ENCODE measurements around the gene GOLGA6L1. TPM values are rescaled to one million over a fixed set of nuclear protein-coding genes. Genes with fewer than 3 reads are reported as not detected.
"Not testable (repeated sequence)": the region's sequence is repeated elsewhere in the genome, so short reads cannot be mapped to it uniquely, and the experiment has no call there.

GOLGA6L1 gene
- total and polyA plus RNA-seq, 2 donors from 2014 or later, result not detected

GRCh38 chr15:23132787-23133186, 3.8 kb downstream of the GOLGA6L1 start:
- H3K9ac ChIP-seq (ENCODE audit: low read length in 3 of 3); H3K4me1 ChIP-seq (ENCODE audit: control insufficient read depth in 2 of 3, insufficient read depth in 2 of 3, low read depth in 1 of 3, low read length in 3 of 3); intact Hi-C loops (cut with DNase I); H3K27me3 ChIP-seq (ENCODE audit: control insufficient read depth, insufficient read depth, low read length); H3K36me3 ChIP-seq (ENCODE audit: control insufficient read depth in 2 of 3, insufficient read depth in 3 of 3, low read length in 3 of 3); H3K27ac ChIP-seq (ENCODE audit: low read depth in 2 of 2, low read length in 2 of 2); FAIRE-seq; DNase-seq; H3K4me3 ChIP-seq (ENCODE audit: low read length in 3 of 3); H3K9me3 ChIP-seq (ENCODE audit: control insufficient read depth in 2 of 3, insufficient read depth in 1 of 3, low read length in 3 of 3): not testable (repeated sequence)

GRCh38 chr15:23118208-23118607, 18.4 kb downstream of the GOLGA6L1 start:
- no peak overlapping the region for H3K4me3 ChIP-seq (ENCODE audit: low read length in 3 of 3)
- no peaks in the 10 kb centered on the region for H3K36me3 ChIP-seq (ENCODE audit: control insufficient read depth in 2 of 3, insufficient read depth in 3 of 3, low read length in 3 of 3)
- no peaks in the 10 kb centered on the region for H3K27me3 ChIP-seq (ENCODE audit: control insufficient read depth, insufficient read depth, low read length)
- no peak for TF ChIP-seq CTCF (IDR thresholded peaks at IDR 0.05; ENCODE audit: borderline replicate concordance, extremely low read depth, insufficient read depth)
- FAIRE-seq (no peak), DNase-seq (no peak)
- no peak overlapping the region for H3K9ac ChIP-seq (ENCODE audit: low read length in 3 of 3)
- H3K9me3 ChIP-seq (ENCODE audit: control insufficient read depth in 2 of 3, insufficient read depth in 1 of 3, low read length in 3 of 3), result no peaks in the 10 kb centered on the region
- H3K4me1 ChIP-seq (ENCODE audit: control insufficient read depth in 2 of 3, insufficient read depth in 2 of 3, low read depth in 1 of 3, low read length in 3 of 3), result no peaks in the 10 kb centered on the region
- no peak overlapping the region for H3K27ac ChIP-seq (ENCODE audit: low read depth in 2 of 2, low read length in 2 of 2)
- intact Hi-C loops (cut with DNase I), result no loop called here

- H3K27me3 ChIP-seq (ENCODE audit: control insufficient read depth, insufficient read depth, low read length), result no peaks in the 10 kb centered on the region
- H3K4me1 ChIP-seq (ENCODE audit: control insufficient read depth in 2 of 3, insufficient read depth in 2 of 3, low read depth in 1 of 3, low read length in 3 of 3), result no peaks in the 10 kb centered on the region
- no peaks in the 10 kb centered on the region for H3K36me3 ChIP-seq (ENCODE audit: control insufficient read depth in 2 of 3, insufficient read depth in 3 of 3, low read length in 3 of 3)
- DNase-seq, result no peak
- FAIRE-seq, result no peak
- intact Hi-C loops (cut with DNase I), result no loop called here
- no peak overlapping the region for H3K4me3 ChIP-seq (ENCODE audit: low read length in 3 of 3)
- H3K27ac ChIP-seq (ENCODE audit: low read depth in 2 of 2, low read length in 2 of 2), result no peak overlapping the region
- TF ChIP-seq CTCF (IDR thresholded peaks at IDR 0.05; ENCODE audit: borderline replicate concordance, extremely low read depth, insufficient read depth), result no peak
- no peaks in the 10 kb centered on the region for H3K9me3 ChIP-seq (ENCODE audit: control insufficient read depth in 2 of 3, insufficient read depth in 1 of 3, low read length in 3 of 3)
- no peak overlapping the region for H3K9ac ChIP-seq (ENCODE audit: low read length in 3 of 3)
These were observed 40.8 kb downstream of the GOLGA6L1 start for GRCh38 chr15:23095796-23096195.

- no peak for FAIRE-seq
- intact Hi-C loops (cut with DNase I), result no loop called here
- TF ChIP-seq CTCF (IDR thresholded peaks at IDR 0.05; ENCODE audit: borderline replicate concordance, extremely low read depth, insufficient read depth), result no peak
These were observed 53.5 kb downstream of the GOLGA6L1 start for GRCh38 chr15:23083115-23083514.

GRCh38 chr15:23081996-23082737, 54.5 kb downstream of the GOLGA6L1 start:
- DNase-seq; intact Hi-C loops (cut with DNase I); H3K27ac ChIP-seq (ENCODE audit: low read depth in 2 of 2, low read length in 2 of 2); H3K36me3 ChIP-seq (ENCODE audit: control insufficient read depth in 2 of 3, insufficient read depth in 3 of 3, low read length in 3 of 3); H3K4me3 ChIP-seq (ENCODE audit: low read length in 3 of 3); H3K9me3 ChIP-seq (ENCODE audit: control insufficient read depth in 2 of 3, insufficient read depth in 1 of 3, low read length in 3 of 3); H3K4me1 ChIP-seq (ENCODE audit: control insufficient read depth in 2 of 3, insufficient read depth in 2 of 3, low read depth in 1 of 3, low read length in 3 of 3); H3K9ac ChIP-seq (ENCODE audit: low read length in 3 of 3); H3K27me3 ChIP-seq (ENCODE audit: control insufficient read depth, insufficient read depth, low read length); FAIRE-seq: not testable (repeated sequence)

More at GRCh38 chr15:23083115-23083514, 53.5 kb downstream of the GOLGA6L1 start:
- no peaks in the 10 kb centered on the region for H3K36me3 ChIP-seq (ENCODE audit: control insufficient read depth in 2 of 3, insufficient read depth in 3 of 3, low read length in 3 of 3)
- H3K9me3 ChIP-seq (ENCODE audit: control insufficient read depth in 2 of 3, insufficient read depth in 1 of 3, low read length in 3 of 3), result no peaks in the 10 kb centered on the region
- H3K9ac ChIP-seq (ENCODE audit: low read length in 3 of 3), result no peak overlapping the region
- no peak overlapping the region for H3K27ac ChIP-seq (ENCODE audit: low read depth in 2 of 2, low read length in 2 of 2)
- no peaks in the 10 kb centered on the region for H3K27me3 ChIP-seq (ENCODE audit: control insufficient read depth, insufficient read depth, low read length)
- no peak overlapping the region for H3K4me3 ChIP-seq (ENCODE audit: low read length in 3 of 3)
- no peak for DNase-seq
- no peaks in the 10 kb centered on the region for H3K4me1 ChIP-seq (ENCODE audit: control insufficient read depth in 2 of 3, insufficient read depth in 2 of 3, low read depth in 1 of 3, low read length in 3 of 3)
